ENCODE data around the gene BMP7. TPM values are rescaled to one million over a fixed set of nuclear protein-coding genes. Genes with fewer than 3 reads are reported as not detected.

Gene BMP7
- total and polyA plus RNA-seq, 9 of the 15 experiments (the other 6 are each of a cell fraction or from before 2014, with no cell fraction given), result 0.18 TPM; not detected in 8

DNA sequence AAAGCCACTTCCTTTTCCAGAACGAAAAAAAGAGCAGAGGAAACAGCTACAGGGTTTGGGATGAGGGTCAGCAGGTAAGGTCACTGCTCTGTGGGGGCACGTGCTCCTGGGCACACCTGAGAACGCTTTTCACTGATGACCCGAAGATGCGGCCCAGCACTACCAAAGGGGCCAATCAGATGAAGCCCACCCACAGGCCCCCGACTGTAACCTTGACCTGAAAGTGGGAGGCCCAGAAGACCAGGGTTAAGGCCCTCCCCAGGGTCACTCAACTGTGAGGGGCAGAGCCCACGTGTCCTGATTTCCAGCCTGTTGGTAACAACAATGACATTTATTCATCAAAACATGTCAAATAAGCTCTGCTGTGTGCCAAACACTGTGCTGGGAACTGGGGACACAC lies 108.0 kb downstream of the BMP7 start:
- H4K20me1 ChIP-seq (replicated peaks; ENCODE audit: control insufficient read depth, insufficient read depth, low read length), result no peaks in the 10 kb centered on the region
- ChIA-PET CTCF (ENCODE audit: low intra/inter-chr PET ratio) (no interaction called here), POLR2A (no interaction called here)
- no peak for DNase-seq (ENCODE audit: extremely low read depth in 1 of 4, low spot score in 3 of 4)
- H3K27me3 ChIP-seq (ENCODE audit: control insufficient read depth in 2 of 2, insufficient read depth in 2 of 2, low read length in 2 of 2), result peaks cover 10 to 68% of the 10 kb centered on the region in 2 experiments; a peak in 4 of 5 replicates
- no peak for ATAC-seq
- H3K36me3 ChIP-seq (ENCODE audit: control insufficient read depth, insufficient read depth, low read length), result no peaks in the 10 kb centered on the region
- H3K4me3 ChIP-seq, result no peak overlapping the region
- no peaks in the 10 kb centered on the region for H3K79me2 ChIP-seq (ENCODE audit: control insufficient read depth, insufficient read depth, low read length)
- H3K9me3 ChIP-seq (replicated peaks; ENCODE audit: control insufficient read depth, insufficient read depth, low read depth, low read length), result no peaks in the 10 kb centered on the region
- intact Hi-C loops (cut with micrococcal nuclease) (no loop called here), in situ Hi-C loops (cut with MboI) (no loop called here)
- H3K4me1 ChIP-seq (replicated peaks in 1 of 2; ENCODE audit: control insufficient read depth in 2 of 2, insufficient read depth in 2 of 2, low read length in 2 of 2), result no peaks in the 10 kb centered on the region
- H3K9ac ChIP-seq (ENCODE audit: insufficient read depth in 1 of 2, low read depth in 2 of 2, low read length in 2 of 2), result no peak overlapping the region
- BruUV-seq (replicated peaks), result no TSS peak
- no peak overlapping the region for H3K4me2 ChIP-seq (ENCODE audit: insufficient read depth, low read length)
- WGBS (ENCODE audit: insufficient coverage, low coverage, missing lambda C conversion rate), result 0% methylated on average over 7 of the region's 7 CpGs
- FAIRE-seq, result no peak
- no peaks in the 10 kb centered on the region for H3K9me1 ChIP-seq (ENCODE audit: control insufficient read depth, insufficient read depth, low read length)
- no peak overlapping the region for H3K27ac ChIP-seq (ENCODE audit: extremely low read depth, low read depth, low read length)
- H2AFZ ChIP-seq (ENCODE audit: low read depth, low read length), result no peak overlapping the region
- TF ChIP-seq, protein P1, sequence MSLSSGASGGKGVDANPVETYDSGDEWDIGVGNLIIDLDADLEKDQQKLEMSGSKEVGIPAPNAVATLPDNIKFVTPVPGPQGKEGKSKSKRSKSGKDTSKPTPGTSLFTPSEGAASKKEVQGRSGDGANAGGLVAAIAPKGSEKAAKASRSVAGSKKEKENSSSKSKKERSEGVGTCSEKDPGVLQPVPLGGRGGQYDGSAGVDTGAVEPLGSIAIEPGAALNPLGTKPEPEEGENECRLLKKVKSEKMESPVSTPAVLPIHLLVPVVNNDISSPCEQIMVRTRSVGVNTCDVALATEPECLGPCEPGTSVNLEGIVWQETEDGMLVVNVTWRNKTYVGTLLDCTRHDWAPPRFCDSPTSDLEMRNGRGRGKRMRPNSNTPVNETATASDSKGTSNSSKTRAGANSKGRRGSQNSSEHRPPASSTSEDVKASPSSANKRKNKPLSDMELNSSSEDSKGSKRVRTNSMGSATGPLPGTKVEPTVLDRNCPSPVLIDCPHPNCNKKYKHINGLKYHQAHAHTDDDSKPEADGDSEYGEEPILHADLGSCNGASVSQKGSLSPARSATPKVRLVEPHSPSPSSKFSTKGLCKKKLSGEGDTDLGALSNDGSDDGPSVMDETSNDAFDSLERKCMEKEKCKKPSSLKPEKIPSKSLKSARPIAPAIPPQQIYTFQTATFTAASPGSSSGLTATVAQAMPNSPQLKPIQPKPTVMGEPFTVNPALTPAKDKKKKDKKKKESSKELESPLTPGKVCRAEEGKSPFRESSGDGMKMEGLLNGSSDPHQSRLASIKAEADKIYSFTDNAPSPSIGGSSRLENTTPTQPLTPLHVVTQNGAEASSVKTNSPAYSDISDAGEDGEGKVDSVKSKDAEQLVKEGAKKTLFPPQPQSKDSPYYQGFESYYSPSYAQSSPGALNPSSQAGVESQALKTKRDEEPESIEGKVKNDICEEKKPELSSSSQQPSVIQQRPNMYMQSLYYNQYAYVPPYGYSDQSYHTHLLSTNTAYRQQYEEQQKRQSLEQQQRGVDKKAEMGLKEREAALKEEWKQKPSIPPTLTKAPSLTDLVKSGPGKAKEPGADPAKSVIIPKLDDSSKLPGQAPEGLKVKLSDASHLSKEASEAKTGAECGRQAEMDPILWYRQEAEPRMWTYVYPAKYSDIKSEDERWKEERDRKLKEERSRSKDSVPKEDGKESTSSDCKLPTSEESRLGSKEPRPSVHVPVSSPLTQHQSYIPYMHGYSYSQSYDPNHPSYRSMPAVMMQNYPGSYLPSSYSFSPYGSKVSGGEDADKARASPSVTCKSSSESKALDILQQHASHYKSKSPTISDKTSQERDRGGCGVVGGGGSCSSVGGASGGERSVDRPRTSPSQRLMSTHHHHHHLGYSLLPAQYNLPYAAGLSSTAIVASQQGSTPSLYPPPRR (CRISPR knock-in tag; IDR thresholded peaks at IDR 0.05; ENCODE audit: borderline replicate concordance), result no peak
- TF ChIP-seq, protein P2, sequence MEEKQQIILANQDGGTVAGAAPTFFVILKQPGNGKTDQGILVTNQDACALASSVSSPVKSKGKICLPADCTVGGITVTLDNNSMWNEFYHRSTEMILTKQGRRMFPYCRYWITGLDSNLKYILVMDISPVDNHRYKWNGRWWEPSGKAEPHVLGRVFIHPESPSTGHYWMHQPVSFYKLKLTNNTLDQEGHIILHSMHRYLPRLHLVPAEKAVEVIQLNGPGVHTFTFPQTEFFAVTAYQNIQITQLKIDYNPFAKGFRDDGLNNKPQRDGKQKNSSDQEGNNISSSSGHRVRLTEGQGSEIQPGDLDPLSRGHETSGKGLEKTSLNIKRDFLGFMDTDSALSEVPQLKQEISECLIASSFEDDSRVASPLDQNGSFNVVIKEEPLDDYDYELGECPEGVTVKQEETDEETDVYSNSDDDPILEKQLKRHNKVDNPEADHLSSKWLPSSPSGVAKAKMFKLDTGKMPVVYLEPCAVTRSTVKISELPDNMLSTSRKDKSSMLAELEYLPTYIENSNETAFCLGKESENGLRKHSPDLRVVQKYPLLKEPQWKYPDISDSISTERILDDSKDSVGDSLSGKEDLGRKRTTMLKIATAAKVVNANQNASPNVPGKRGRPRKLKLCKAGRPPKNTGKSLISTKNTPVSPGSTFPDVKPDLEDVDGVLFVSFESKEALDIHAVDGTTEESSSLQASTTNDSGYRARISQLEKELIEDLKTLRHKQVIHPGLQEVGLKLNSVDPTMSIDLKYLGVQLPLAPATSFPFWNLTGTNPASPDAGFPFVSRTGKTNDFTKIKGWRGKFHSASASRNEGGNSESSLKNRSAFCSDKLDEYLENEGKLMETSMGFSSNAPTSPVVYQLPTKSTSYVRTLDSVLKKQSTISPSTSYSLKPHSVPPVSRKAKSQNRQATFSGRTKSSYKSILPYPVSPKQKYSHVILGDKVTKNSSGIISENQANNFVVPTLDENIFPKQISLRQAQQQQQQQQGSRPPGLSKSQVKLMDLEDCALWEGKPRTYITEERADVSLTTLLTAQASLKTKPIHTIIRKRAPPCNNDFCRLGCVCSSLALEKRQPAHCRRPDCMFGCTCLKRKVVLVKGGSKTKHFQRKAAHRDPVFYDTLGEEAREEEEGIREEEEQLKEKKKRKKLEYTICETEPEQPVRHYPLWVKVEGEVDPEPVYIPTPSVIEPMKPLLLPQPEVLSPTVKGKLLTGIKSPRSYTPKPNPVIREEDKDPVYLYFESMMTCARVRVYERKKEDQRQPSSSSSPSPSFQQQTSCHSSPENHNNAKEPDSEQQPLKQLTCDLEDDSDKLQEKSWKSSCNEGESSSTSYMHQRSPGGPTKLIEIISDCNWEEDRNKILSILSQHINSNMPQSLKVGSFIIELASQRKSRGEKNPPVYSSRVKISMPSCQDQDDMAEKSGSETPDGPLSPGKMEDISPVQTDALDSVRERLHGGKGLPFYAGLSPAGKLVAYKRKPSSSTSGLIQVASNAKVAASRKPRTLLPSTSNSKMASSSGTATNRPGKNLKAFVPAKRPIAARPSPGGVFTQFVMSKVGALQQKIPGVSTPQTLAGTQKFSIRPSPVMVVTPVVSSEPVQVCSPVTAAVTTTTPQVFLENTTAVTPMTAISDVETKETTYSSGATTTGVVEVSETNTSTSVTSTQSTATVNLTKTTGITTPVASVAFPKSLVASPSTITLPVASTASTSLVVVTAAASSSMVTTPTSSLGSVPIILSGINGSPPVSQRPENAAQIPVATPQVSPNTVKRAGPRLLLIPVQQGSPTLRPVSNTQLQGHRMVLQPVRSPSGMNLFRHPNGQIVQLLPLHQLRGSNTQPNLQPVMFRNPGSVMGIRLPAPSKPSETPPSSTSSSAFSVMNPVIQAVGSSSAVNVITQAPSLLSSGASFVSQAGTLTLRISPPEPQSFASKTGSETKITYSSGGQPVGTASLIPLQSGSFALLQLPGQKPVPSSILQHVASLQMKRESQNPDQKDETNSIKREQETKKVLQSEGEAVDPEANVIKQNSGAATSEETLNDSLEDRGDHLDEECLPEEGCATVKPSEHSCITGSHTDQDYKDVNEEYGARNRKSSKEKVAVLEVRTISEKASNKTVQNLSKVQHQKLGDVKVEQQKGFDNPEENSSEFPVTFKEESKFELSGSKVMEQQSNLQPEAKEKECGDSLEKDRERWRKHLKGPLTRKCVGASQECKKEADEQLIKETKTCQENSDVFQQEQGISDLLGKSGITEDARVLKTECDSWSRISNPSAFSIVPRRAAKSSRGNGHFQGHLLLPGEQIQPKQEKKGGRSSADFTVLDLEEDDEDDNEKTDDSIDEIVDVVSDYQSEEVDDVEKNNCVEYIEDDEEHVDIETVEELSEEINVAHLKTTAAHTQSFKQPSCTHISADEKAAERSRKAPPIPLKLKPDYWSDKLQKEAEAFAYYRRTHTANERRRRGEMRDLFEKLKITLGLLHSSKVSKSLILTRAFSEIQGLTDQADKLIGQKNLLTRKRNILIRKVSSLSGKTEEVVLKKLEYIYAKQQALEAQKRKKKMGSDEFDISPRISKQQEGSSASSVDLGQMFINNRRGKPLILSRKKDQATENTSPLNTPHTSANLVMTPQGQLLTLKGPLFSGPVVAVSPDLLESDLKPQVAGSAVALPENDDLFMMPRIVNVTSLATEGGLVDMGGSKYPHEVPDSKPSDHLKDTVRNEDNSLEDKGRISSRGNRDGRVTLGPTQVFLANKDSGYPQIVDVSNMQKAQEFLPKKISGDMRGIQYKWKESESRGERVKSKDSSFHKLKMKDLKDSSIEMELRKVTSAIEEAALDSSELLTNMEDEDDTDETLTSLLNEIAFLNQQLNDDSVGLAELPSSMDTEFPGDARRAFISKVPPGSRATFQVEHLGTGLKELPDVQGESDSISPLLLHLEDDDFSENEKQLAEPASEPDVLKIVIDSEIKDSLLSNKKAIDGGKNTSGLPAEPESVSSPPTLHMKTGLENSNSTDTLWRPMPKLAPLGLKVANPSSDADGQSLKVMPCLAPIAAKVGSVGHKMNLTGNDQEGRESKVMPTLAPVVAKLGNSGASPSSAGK (IDR thresholded peaks at IDR 0.05), result no peak
- TF ChIP-seq CEBPG (CRISPR knock-in tag; IDR thresholded peaks at IDR 0.05) (no peak), CEBPG (tag; conservative IDR thresholded peaks at IDR 0.05 in 1 of 2, IDR thresholded peaks at IDR 0.05 in 1 of 2) (no peak), EHMT2 (IDR thresholded peaks at IDR 0.05) (no peak), U2AF2 (optimal IDR thresholded peaks at IDR 0.05; ENCODE audit: low read depth, low read length) (no peak), GATAD2B (IDR thresholded peaks at IDR 0.05; ENCODE audit: borderline replicate concordance) (no peak)

All from K562 (cell line).